ENCODE measurements around the gene DNAJC3.
A peak's percentile ranks its signal among the peaks of the same experiment; 100 is the strongest.
"Not testable (repeated sequence)": the region's sequence is repeated elsewhere in the genome, so short reads cannot be mapped to it uniquely, and the experiment has no call there.

Gene DNAJC3

DNA sequence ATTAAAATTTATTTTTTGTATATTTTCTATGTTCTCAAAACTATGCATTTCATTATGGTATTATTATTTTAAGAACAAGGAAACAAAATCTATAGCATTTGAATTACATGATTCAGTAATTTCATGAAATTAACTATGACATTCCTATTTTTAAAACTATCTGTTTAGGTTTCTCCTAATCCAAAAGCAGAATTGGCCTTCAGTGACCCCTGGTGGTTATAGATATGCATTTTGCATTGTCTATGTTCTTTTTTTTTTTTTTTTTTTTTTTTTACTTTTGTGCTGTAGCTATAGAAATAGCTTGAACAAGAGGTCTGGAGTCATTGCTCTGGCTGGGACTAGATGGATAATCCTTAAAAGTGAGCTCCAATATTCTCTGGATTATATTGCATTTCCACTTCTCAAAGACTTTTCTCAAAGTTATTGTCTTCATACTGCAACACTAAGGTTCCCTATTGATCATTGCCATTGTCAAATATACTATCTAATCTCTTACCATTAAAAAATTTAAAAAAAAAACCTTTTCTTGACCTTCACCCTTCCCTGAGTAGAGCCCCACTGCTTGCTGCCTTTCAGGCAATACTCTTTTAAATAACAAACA, 15.9 kb upstream of the DNAJC3 start:
- in situ Hi-C loops (cut with MboI; ENCODE audit: low pct_unique_long_range_greater_than_20kb, low sequenced_read_pairs), result no loop called here
- DNase-seq, result peak; percentile 59

DNA sequence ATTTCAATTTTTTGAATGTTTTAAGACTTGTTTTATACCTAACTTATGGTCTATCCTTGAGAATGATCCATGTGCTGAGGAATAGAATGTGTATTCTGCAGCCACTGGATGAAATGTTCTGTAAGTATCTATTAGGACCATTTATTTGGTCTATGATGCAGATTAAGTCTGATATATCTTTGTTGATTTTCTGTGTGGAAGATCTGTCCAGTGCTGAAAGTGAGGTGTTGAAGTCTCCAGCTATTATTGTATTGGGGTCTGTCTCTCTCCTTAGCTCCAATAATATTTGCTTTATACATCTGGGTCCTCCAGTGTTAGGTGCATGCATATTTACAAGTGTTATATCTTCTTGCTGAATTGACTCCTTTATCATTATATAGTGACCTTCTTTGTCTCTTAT, 9.7 kb upstream of the DNAJC3 start:
- DNase-seq; in situ Hi-C loops (cut with MboI; ENCODE audit: low pct_unique_long_range_greater_than_20kb, low sequenced_read_pairs): not testable (repeated sequence)

DNA sequence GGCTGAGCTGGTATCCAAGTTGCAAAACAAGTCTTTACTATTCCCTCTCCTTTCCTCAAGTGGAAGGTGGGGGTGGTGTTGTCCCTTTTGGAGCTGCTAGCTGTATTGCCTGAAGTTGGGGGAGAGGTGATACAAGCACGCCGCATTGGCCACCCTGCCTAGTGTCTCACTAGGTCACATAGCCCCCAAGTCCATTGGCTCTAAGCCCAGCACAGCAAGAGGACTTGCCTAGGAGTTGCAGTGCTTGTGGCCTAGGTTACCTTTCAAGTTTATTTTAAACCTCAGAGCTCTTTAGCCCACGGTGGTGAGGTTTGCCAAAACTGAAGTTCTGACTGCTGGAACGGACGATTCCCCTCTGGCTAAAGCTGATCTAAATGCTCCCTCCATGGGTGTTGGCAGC, 5.3 kb upstream of the DNAJC3 start:
- no peak for DNase-seq
- in situ Hi-C loops (cut with MboI; ENCODE audit: low pct_unique_long_range_greater_than_20kb, low sequenced_read_pairs), result no loop called here

DNA sequence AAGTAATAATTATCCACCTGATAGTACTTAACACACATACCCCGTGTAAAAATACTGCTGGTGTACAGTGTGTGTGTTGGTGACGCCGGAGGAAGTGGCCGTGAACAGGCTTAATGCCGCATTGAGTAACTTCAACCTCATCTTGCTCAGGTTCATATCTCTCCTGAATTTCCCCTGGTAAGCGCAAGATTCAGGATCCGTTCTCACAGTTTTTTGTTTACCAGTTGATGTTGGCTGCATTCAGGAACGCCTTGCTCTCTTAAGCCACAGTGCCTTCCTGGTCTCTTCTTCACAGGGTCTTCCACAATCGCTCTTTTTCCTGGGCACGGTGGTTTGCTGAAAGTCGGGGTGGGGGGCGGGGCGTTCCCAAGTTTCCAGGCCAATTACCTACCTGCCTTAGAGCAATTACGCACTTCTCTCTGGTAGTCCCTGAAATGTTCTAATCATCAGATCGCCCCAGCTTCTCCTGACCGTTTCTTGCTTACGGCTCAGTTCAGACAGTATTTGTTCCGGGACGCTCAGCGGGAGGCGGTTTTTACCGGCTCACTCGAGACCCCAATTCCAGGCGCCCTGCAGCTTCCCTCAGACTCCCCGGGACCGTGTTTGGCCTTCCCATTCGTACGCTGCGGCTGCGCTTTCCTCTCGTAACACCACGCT, 706 bp upstream of the DNAJC3 start:
- in situ Hi-C loops (cut with MboI; ENCODE audit: low pct_unique_long_range_greater_than_20kb, low sequenced_read_pairs), result no loop called here
- peak; percentile 72 for DNase-seq

DNA sequence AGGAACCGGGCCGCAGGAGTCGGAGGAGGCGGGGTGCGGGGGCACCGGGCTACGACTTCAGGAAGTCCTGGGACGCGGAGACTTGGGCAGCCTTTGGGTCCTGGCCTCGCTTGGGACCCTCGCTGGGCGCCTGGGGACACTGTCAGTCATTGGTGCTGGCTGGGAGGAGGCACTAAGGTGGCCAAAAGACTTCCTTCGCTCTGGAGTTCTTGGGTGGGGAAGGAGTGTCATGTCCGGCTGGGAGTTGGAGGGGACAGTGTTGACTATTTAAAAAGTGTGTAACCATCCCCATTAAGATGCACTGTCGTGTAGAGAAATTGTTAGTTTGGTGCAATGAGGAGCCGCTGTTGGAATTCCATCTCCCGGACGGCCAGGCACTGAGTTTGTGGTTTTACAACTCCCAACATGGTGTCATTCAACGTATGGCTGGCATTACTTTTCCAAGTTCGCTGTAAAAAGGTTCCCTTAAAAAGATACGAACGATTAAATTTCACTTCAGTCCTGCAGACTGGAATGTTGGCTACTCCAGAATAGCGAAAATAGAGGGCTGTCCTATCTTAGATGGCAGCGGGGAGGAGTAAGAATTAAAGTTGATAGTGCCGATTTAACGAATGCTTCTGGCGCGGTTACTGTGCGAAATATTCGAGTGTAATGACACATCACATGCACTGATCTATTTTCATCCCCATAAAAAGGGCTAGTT, 776 bp downstream of the DNAJC3 start:
- peak; percentile 34 for DNase-seq
- in situ Hi-C loops (cut with MboI; ENCODE audit: low pct_unique_long_range_greater_than_20kb, low sequenced_read_pairs), result no loop called here

DNA sequence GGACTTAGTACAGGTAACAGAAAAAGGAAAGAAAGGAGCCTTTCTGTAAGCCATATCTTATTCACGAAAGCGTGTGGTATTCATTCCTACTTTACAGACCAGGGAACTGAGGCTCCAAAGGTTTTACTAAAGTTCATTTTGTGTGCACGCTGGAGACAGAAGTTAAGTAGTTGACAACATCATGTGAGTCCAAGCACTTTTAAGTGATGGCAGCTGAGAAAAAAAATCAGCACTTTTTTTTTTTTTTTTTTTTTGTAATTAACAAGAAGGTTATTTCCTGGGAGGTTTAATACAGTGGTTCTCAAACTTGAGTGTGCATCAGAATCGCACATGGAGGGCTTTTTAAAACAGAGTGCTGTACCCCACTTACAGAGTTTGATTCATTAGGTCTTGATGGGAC, 2.0 kb downstream of the DNAJC3 start:
- no peak for DNase-seq
- in situ Hi-C loops (cut with MboI; ENCODE audit: low pct_unique_long_range_greater_than_20kb, low sequenced_read_pairs), result no loop called here

DNA sequence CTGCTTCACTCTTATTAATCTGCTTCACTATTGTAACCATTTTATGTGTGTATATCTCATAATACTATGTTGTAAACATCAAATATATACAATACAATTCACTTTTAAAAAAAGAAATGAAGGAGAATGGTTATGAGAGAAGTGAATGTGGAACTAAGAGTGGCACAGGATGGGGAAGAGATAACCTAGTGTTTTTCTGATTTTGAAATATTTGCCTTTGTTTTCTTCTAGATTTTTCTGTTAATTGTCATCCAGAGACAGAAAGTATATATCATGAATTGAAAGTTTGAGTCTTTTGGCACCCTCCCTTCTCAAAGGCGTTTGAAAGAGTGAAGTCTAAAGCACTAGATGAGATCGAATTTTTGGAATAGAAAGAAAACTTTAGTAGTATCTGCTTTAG, 2.8 kb downstream of the DNAJC3 start:
- in situ Hi-C loops (cut with MboI; ENCODE audit: low pct_unique_long_range_greater_than_20kb, low sequenced_read_pairs), result no loop called here

DNA sequence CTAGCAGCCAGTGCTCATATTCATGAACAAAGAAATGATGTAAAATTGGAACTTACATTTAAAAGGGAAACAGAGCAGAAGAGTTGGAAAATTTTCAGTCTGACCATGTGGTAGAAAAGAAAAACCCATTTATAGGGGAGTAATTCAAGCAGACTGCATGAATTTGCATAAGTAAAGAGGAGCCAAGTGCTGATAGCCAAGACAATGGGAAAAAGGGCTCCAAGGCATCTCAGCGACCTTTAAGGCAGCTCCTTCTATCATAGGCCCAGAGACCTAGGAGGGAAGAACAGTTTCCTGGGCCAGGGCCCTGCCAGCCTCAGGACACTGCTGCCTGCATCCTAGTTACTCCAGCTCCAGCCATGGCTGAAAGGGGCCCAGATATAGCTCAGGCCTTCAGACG, 7.5 kb downstream of the DNAJC3 start:
- in situ Hi-C loops (cut with MboI; ENCODE audit: low pct_unique_long_range_greater_than_20kb, low sequenced_read_pairs), result no loop called here
- no peak for DNase-seq

More for the DNA sequence above, 2.8 kb downstream of the DNAJC3 start:
- peak; percentile 19 for DNase-seq

DNA sequence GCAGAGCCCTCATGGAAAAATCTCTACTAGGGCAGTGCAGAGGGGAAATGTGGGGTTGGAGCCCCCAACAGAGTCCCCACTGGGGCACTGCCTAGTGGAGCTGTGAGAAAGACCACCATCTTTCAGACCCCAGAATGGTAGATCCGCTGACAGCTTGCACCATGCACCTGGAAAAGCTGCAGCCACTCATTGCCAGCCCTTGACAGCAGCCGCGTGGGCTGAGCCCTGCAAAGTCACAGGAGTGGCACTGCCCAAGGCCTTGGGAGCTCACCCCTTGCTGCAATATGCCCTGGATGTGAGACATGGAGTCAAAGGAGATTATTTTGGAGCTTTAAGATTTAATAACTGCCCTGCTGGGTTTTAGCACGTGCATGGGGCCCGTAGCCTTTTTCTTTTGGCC, 8.0 kb downstream of the DNAJC3 start:
- DNase-seq; in situ Hi-C loops (cut with MboI; ENCODE audit: low pct_unique_long_range_greater_than_20kb, low sequenced_read_pairs): not testable (repeated sequence)

DNA sequence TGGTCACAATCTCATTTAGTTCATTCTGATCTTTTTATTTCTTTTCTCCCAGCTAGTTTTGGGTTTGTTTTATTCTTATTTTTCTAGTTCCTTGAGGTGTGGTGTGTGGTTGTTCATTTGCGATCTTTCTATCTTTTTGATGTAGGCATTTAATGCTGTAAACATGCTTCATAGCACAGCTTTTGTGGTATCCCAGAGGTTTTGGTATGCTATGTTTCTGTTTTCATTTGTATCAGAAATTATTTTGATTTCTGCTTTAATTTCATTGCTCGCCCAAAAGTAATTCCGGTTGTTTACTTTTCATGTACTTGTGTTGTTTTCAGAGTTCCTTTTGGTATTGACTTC, 12.6 kb downstream of the DNAJC3 start:
- no peak for DNase-seq
- in situ Hi-C loops (cut with MboI; ENCODE audit: low pct_unique_long_range_greater_than_20kb, low sequenced_read_pairs), result no loop called here

DNA sequence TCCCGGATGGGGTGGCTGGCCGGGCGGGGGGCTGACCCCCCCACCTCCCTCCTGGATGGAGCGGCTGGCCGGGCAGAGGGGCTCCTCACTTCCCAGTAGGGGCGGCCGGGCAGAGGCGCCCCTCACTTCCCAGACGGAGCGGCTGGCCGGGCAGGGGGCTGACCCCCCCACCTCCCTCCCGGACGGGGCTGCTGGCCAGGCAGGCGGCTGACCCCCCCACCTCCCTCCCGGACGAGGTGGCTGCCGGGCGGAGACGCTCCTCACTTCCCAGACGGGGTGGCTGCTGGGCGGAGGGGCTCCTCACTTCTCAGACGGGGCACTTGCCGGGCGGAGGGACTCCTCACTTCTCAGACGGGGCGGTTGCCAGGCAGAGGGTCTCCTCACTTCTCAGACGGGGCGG, 14.0 kb downstream of the DNAJC3 start:
- in situ Hi-C loops (cut with MboI; ENCODE audit: low pct_unique_long_range_greater_than_20kb, low sequenced_read_pairs), result not testable (repeated sequence)

DNA sequence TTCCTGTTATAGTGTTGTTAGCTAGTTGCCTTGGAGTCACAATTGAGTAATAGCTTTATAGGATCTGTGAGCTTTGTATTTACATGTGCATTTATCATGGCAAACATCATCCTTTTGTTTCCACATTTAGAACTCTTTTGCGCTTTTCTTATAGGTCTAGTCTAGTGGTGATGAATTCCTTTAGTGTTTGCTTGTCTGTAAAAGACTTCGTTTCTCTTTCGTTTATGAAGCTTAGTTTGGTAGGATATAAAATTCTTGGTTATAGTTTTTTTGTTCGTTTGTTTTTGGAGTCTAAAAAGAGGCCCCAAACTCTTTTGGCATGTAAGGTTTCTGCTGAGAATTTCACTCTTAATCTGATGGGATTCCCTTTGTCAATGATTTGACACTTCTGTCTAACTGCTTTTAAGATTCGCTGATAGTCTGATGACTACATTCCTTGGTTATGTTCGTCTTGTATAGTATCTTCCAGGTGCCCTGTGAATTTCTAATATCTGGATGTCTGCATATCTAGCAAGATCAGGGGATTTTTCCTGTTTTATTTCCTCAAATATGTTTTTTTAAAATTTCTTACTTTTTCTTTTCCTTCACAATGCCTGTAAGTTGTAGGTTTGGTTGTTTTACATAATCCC, 20.2 kb downstream of the DNAJC3 start:
- in situ Hi-C loops (cut with MboI; ENCODE audit: low pct_unique_long_range_greater_than_20kb, low sequenced_read_pairs), result no loop called here
- DNase-seq, result no peak

More for the DNA sequence above, 14.0 kb downstream of the DNAJC3 start:
- not testable (repeated sequence) for DNase-seq

DNA sequence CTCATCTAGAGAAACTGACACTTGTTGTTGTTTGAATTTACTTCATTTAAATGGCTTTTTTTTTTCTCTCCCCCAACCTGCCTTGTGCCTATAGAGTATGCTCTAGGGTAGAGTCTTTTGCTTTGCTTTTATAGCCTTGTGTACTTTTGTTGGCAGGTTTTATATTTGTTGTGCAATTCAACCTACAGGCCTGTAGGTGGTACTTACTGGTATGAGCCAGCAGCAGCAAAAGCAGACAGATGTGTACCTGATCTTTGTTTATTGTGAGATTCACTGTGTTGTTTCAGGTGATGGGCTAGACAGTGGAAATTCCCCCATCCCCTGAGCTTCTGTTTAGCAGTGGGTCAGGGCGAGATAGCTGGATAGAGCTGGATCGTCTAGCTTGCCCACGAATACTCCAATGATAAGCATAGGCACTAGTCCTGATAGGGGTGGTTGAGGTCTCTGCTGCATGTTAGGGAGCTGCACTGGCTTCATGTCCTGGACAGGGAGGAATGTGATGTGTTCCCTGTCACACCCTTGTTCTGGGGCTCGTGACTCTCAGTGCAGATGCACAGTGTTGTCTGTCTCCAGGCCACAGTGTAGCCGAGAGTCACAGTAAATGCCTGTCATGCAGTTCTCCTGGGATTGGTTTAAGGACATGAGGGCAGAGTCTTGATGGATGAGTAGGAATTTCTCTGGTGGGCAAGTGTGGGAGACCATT, 21.3 kb downstream of the DNAJC3 start:
- in situ Hi-C loops (cut with MboI; ENCODE audit: low pct_unique_long_range_greater_than_20kb, low sequenced_read_pairs), result no loop called here
- DNase-seq, result peak; percentile 12

DNA sequence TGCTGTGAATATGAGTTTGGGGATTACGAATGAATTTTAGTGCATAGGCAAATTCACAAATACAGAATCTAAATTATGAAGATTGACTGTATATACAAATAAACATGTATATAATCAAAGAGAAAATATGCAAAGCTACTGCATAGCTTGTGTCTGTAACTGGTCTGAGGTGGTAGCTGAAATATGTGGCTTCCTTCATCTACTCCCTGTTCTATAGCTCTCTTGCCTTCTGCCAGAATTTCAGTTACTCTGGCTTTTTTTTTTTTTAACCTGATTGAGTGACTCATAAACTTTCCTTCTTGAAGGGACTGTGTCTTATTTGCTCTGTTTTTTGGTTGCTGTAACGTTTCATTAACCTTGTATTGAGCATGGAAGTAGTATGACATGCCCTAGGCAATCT, 26.6 kb downstream of the DNAJC3 start:
- DNase-seq, result no peak
- in situ Hi-C loops (cut with MboI; ENCODE audit: low pct_unique_long_range_greater_than_20kb, low sequenced_read_pairs), result no loop called here

DNA sequence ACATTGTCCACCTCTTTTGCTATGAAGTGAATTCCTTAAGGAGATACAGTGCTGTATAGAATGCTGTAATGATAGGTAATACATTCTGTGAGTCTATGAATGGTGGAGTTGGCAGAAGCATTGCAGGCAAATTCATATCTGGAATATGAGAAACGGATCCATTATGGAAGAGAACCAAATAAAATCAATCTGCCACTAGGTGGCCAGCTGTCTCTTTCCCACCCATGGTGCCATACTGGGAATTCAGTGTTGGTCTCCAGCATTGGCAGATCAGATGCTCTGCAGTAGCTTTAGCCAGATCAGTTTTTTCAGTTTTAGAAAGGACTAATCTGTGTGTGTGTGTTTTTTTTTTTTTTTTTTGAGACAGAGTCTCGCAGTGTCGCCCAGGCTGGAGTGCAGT, 27.6 kb downstream of the DNAJC3 start:
- in situ Hi-C loops (cut with MboI; ENCODE audit: low pct_unique_long_range_greater_than_20kb, low sequenced_read_pairs), result no loop called here

DNA sequence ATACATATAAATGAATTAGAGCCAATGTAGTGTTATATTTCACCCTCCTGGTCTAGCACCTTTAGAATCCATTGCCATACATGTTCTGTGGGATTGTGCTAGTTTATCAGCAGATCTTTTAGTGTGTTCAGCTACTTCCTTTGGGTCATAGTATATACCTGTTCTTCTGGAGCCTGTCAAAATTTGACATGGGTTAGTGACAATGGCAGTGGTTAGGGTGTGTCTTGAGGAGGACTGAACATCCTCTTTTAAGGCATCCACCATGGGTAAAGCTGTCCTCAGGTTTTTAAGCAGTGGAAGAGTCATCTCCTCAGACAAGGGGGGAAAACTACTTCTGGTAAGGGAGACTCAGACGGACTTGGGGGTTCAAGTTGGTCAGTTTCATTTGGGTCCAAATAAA, 29.4 kb downstream of the DNAJC3 start:
- no peak for DNase-seq
- in situ Hi-C loops (cut with MboI; ENCODE audit: low pct_unique_long_range_greater_than_20kb, low sequenced_read_pairs), result no loop called here

More for the DNA sequence above, 27.6 kb downstream of the DNAJC3 start:
- DNase-seq, result peak; percentile 14

DNA sequence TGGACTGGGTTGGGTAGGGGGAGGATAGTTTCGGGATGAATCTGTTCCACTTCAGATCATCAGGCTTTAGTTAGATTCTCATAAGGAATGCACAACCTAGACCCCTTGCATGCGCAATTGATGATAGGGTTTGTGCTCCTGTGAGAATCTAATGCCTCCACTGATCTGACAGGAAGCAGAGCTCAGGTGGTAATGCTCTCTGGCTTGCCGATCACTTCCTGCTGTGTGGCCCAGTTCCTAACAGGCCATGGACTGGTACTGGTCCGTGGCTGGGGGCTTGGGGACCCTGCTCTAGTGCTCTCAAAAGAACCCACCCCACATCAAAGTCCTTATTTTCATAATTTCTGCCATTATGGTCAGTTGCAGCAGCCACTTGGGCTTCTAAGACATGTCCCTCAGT, 30.1 kb downstream of the DNAJC3 start:
- no peak for DNase-seq
- in situ Hi-C loops (cut with MboI; ENCODE audit: low pct_unique_long_range_greater_than_20kb, low sequenced_read_pairs), result no loop called here

DNA sequence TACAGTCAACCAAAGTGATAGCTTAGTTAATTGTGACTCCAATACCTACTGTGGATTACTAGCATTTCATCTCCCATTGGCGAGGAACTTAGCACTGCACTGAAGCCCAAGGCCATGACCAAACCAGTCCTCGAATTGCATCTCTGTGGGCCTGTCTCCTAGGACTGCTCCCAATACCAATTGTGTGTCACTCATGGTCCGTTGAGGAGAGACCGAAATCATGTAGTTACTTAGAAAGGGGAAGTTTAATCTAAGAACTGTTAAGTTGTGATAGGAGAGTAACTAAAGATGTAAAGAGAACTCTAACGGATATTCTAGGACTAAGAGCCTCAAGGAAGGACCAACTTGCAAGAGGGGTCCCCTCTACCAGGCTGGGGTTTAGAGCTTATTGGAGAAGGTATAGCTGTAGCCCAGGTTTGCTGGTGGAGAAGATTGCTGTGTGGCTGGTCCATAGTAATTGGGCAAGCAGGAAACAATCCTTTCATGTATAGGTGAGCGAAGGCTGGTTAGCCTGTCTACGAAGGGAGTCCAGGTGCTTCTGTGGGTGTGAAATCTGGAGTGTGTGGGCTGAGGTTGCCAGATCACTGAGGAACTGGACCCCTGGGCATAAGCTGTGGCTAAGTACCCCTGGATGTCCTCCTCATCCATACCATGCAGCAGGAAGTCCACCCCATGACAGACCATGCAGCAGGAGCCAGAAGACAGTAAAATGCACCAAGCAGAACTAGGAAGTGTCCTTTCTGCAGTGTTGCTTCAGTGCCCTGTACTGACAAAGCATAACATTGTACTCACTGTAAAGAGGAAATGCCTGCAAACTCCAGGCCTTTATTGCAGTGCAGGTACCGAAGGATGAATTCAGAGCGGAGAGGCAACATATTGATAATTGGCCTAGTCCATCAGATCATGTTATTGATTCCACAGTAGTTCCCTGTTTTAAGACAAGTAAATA, 30.8 kb downstream of the DNAJC3 start:
- peak; percentile 58 for DNase-seq
- in situ Hi-C loops (cut with MboI; ENCODE audit: low pct_unique_long_range_greater_than_20kb, low sequenced_read_pairs), result no loop called here

DNA sequence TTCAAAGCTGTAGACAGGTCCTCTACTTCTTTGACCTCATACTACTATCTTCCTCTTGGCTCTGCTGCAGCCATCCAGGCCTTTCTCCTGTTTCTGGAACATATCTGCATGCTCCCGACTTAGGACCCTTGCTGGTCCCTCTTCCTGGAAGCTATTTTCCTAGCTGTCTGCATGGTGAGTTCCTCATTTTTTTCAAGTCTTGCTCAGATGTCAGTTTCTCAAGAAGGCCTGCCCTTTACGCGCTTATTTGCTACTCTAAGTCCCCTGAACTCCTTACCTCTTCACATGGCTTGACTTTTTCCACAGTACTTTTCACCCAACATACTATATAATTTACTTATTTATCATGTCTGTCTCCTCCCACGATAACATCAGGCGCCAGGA, 31.4 kb downstream of the DNAJC3 start:
- no peak for DNase-seq
- in situ Hi-C loops (cut with MboI; ENCODE audit: low pct_unique_long_range_greater_than_20kb, low sequenced_read_pairs), result no loop called here
